NCI-H69 (cell line): ENCODE results near the gene PHF20.
A peak's percentile ranks its signal among the peaks of the same experiment; 100 is the strongest.
"Not testable (repeated sequence)": the region's sequence is repeated elsewhere in the genome, so short reads cannot be mapped to it uniquely, and the experiment has no call there.

Source experiments
- DNase-seq: peaks from one replicate; lab custom pipeline; 2025; lab: John Stamatoyannopoulos, UW

Gene PHF20

DNA sequence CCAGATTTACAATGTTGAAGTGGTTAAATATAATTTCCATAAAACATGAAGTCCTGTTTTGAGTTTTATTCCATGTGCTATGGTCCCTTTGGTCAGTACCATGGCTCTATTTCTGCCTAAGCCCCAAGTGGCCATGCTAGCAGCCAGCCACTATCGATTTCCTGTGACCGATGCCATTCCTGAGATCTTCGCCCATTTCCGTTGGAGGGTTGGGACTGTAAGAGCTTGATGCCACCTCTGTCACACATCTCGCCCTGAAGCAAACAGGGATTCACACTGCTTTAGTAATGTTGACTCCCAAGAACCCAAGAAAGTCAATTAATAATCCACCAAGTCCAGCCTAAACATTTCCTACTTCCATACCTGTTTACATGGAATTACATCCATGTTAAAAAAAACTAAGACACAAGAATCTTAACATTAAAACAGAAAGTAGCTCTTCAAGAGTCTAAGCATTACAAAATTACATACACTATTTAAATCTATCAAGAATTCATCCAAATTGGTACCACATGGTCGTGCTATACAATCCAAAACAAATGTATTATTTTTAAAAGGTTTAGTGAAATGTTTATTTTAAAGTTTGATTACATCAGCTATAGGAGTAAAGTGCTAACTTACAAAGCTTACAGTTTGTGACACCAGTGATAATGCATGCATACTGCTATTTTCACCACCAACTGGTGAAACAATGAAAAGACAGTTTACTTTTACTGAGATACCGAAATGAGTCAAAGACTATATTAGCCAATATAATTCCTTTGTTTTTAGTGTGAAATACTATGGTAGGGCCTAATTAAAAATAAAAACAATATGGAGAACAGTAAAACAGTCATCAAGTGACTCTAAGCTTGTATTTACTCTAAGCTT, 32.3 kb upstream of the PHF20 start:
- no peak for DNase-seq

- peak; percentile 100 for DNase-seq
Measured at GRCh38 chr20:35741892-35742740, 29.7 kb upstream of the PHF20 start, which contains the start of gene RBM39. TSS of gene RBM39 (minus strand) at chr20:35742260. CDS start at chr20:35740874, 1,386 bp downstream.

GRCh38 chr20:35742741-35743523, 28.9 kb upstream of the PHF20 start:
- peak; percentile 84 for DNase-seq

- no peak for DNase-seq
Measured at GRCh38 chr20:35743693-35744491, 27.9 kb upstream of the PHF20 start.

GRCh38 chr20:35744492-35744841, 27.3 kb upstream of the PHF20 start:
- DNase-seq: not testable (repeated sequence)

GRCh38 chr20:35750611-35751010, 21.2 kb upstream of the PHF20 start:
- no peak for DNase-seq

GRCh38 chr20:35756404-35756803, 15.4 kb upstream of the PHF20 start:
- no peak for DNase-seq

- DNase-seq: no peak
Measured at GRCh38 chr20:35757098-35757705, 14.6 kb upstream of the PHF20 start.

- not testable (repeated sequence) for DNase-seq
Measured at GRCh38 chr20:35761548-35761947, 10.3 kb upstream of the PHF20 start.

GRCh38 chr20:35762461-35762860, 9.4 kb upstream of the PHF20 start:
- no peak for DNase-seq

GRCh38 chr20:35764936-35765335, 6.9 kb upstream of the PHF20 start:
- not testable (repeated sequence) for DNase-seq

DNA sequence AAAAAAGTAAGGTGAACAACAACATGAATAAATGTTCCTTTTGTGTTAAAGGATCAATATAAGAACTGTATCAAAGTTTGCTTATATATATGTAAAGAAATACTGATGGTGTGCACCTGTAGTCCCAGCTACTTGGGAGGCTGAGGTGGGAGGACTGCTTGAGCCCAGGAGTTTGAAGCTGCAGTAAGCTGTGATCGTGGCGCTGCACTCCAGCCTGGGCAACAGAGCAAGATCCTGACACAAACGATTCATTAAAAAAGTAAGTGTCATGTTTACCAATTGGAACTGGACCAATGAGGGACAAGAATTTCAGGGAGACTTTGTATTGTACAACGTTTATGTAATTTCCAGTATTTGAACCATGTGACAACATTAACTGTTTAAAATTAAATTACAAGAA, 5.0 kb upstream of the PHF20 start:
- no peak for DNase-seq

- no peak for DNase-seq
Measured at GRCh38 chr20:35767683-35768481, 3.9 kb upstream of the PHF20 start.

- peak; percentile 81 for DNase-seq
Measured at GRCh38 chr20:35768731-35769664, 2.8 kb upstream of the PHF20 start.

GRCh38 chr20:35771367-35771688, 487 bp upstream of the PHF20 start:
- DNase-seq: no peak

DNA sequence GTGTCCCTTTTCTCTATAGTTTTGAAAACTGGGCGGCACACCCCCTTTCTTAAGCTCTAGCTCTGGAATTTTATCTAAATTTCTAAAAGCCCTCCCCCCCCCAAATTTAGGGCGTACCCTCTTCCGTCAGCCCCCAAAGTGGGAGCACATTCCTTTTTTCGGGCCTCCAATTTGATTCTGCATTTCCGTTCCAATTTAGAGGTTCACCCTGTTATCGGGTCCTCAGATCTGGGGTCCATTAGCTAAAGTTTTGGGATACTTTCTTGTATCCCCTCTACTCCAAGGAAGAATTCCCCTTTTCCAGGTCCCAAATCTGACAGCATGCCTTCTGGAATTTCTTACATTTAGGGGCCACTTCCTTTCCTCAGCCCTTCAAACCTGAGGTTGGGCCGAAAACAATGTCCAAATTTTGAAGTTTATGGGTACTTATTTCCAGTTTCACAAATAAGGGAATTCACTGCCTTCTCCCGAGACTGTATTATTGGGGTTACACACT, 796 bp downstream of the PHF20 start:
- no peak for DNase-seq

GRCh38 chr20:35773154-35773751, 1.4 kb downstream of the PHF20 start:
- DNase-seq: no peak

DNA sequence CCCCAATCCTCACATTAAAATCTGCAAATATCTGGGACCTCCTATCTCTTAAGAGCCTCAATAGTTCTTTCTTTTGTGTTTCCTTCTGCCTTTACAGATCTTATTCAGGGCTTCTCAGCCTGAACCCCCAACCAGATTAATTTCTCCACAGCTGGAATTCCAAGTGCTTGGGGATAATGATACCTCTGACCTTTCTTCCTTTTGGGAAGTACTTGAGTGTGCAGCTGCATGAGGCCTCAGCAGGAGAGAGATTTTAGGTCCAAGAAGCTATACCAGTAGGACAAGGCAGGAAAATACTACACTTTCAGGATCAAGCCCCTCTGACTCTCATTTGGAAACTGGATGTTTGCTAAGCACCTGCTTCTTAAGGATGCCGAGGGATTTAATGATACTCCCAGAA, 2.6 kb downstream of the PHF20 start:
- DNase-seq: no peak
